ENCODE measurements around the gene GRM2.

Gene GRM2

GRCh38 chr3:51673181-51673801, 33.6 kb upstream of the GRM2 start:
- peaks cover 29% of the 10 kb centered on the region for H3K36me3 ChIP-seq (ENCODE audit: insufficient read depth, low read length)
- no peak overlapping the region for H3K27ac ChIP-seq (ENCODE audit: low read depth, low read length)
- no peaks in the 10 kb centered on the region for H3K9me3 ChIP-seq (ENCODE audit: low read length)
- peaks cover 35% of the 10 kb centered on the region for H3K4me1 ChIP-seq (ENCODE audit: insufficient read depth, low read length)
- H3K4me3 ChIP-seq (ENCODE audit: low read depth in 1 of 2, low read length in 2 of 2): no peak overlapping the region
- H3K27me3 ChIP-seq (ENCODE audit: control insufficient read depth in 1 of 2, insufficient read depth in 2 of 2, low read length in 2 of 2): no peaks in the 10 kb centered on the region
- H3K9ac ChIP-seq (ENCODE audit: low read length): no peak overlapping the region

- H3K27ac ChIP-seq (ENCODE audit: low read depth, low read length): no peak overlapping the region
- H3K9me3 ChIP-seq (ENCODE audit: low read length): no peaks in the 10 kb centered on the region
- H3K4me3 ChIP-seq (ENCODE audit: low read depth in 1 of 2, low read length in 2 of 2): no peak overlapping the region
- peaks cover 40% of the 10 kb centered on the region for H3K4me1 ChIP-seq (ENCODE audit: insufficient read depth, low read length)
- peaks cover 29% of the 10 kb centered on the region for H3K36me3 ChIP-seq (ENCODE audit: insufficient read depth, low read length)
- no peaks in the 10 kb centered on the region for H3K27me3 ChIP-seq (ENCODE audit: control insufficient read depth in 1 of 2, insufficient read depth in 2 of 2, low read length in 2 of 2)
- H3K9ac ChIP-seq (ENCODE audit: low read length): no peak overlapping the region
Measured at GRCh38 chr3:51673802-51674654, 32.8 kb upstream of the GRM2 start.

GRCh38 chr3:51675201-51675611, 31.7 kb upstream of the GRM2 start:
- Histone ChIP-seq H3K27me3 (ENCODE audit: control insufficient read depth in 1 of 2, insufficient read depth in 2 of 2, low read length in 2 of 2) (no peaks in the 10 kb centered on the region), H3K4me1 (ENCODE audit: insufficient read depth, low read length) (peaks cover 35% of the 10 kb centered on the region), H3K27ac (ENCODE audit: low read depth, low read length) (no peak overlapping the region), H3K4me3 (ENCODE audit: low read depth in 1 of 2, low read length in 2 of 2) (no peak overlapping the region), H3K9me3 (ENCODE audit: low read length) (no peaks in the 10 kb centered on the region), H3K9ac (ENCODE audit: low read length) (no peak overlapping the region), H3K36me3 (ENCODE audit: insufficient read depth, low read length) (peaks cover 36% of the 10 kb centered on the region)

GRCh38 chr3:51676102-51676640, 30.7 kb upstream of the GRM2 start:
- Histone ChIP-seq H3K4me3 (ENCODE audit: low read depth in 1 of 2, low read length in 2 of 2) (no peak overlapping the region), H3K9me3 (ENCODE audit: low read length) (no peaks in the 10 kb centered on the region), H3K27me3 (ENCODE audit: control insufficient read depth in 1 of 2, insufficient read depth in 2 of 2, low read length in 2 of 2) (no peaks in the 10 kb centered on the region), H3K36me3 (ENCODE audit: insufficient read depth, low read length) (peaks cover 36% of the 10 kb centered on the region), H3K9ac (ENCODE audit: low read length) (no peak overlapping the region), H3K4me1 (ENCODE audit: insufficient read depth, low read length) (peaks cover 35% of the 10 kb centered on the region), H3K27ac (ENCODE audit: low read depth, low read length) (no peak overlapping the region)

GRCh38 chr3:51677358-51677757, 29.5 kb upstream of the GRM2 start:
- peaks cover 36% of the 10 kb centered on the region for H3K36me3 ChIP-seq (ENCODE audit: insufficient read depth, low read length)
- H3K27me3 ChIP-seq (ENCODE audit: control insufficient read depth in 1 of 2, insufficient read depth in 2 of 2, low read length in 2 of 2): no peaks in the 10 kb centered on the region
- no peak overlapping the region for H3K4me3 ChIP-seq (ENCODE audit: low read depth in 1 of 2, low read length in 2 of 2)
- H3K4me1 ChIP-seq (ENCODE audit: insufficient read depth, low read length): peaks cover 39% of the 10 kb centered on the region
- no peak overlapping the region for H3K27ac ChIP-seq (ENCODE audit: low read depth, low read length)
- H3K9ac ChIP-seq (ENCODE audit: low read length): no peak overlapping the region
- H3K9me3 ChIP-seq (ENCODE audit: low read length): no peaks in the 10 kb centered on the region

GRCh38 chr3:51678186-51678585, 28.7 kb upstream of the GRM2 start:
- H3K27ac ChIP-seq (ENCODE audit: low read depth, low read length): no peak overlapping the region
- no peak overlapping the region for H3K9ac ChIP-seq (ENCODE audit: low read length)
- no peak overlapping the region for H3K4me3 ChIP-seq (ENCODE audit: low read depth in 1 of 2, low read length in 2 of 2)
- peaks cover 38% of the 10 kb centered on the region for H3K36me3 ChIP-seq (ENCODE audit: insufficient read depth, low read length)
- no peaks in the 10 kb centered on the region for H3K9me3 ChIP-seq (ENCODE audit: low read length)
- no peaks in the 10 kb centered on the region for H3K27me3 ChIP-seq (ENCODE audit: control insufficient read depth in 1 of 2, insufficient read depth in 2 of 2, low read length in 2 of 2)
- H3K4me1 ChIP-seq (ENCODE audit: insufficient read depth, low read length): peaks cover 35% of the 10 kb centered on the region

- Histone ChIP-seq H3K27me3 (ENCODE audit: control insufficient read depth in 1 of 2, insufficient read depth in 2 of 2, low read length in 2 of 2) (no peaks in the 10 kb centered on the region), H3K27ac (ENCODE audit: low read depth, low read length) (no peak overlapping the region), H3K36me3 (ENCODE audit: insufficient read depth, low read length) (peaks cover 43% of the 10 kb centered on the region), H3K9ac (ENCODE audit: low read length) (no peak overlapping the region), H3K9me3 (ENCODE audit: low read length) (no peaks in the 10 kb centered on the region), H3K4me1 (ENCODE audit: insufficient read depth, low read length) (peaks cover 31% of the 10 kb centered on the region), H3K4me3 (ENCODE audit: low read depth in 1 of 2, low read length in 2 of 2) (no peak overlapping the region)
Measured at GRCh38 chr3:51678641-51679040, 28.2 kb upstream of the GRM2 start.

GRCh38 chr3:51679318-51679717, 27.6 kb upstream of the GRM2 start:
- H3K27ac ChIP-seq (ENCODE audit: low read depth, low read length): no peak overlapping the region

GRCh38 chr3:51679777-51680176, 27.1 kb upstream of the GRM2 start:
- Histone ChIP-seq H3K36me3 (ENCODE audit: insufficient read depth, low read length) (peaks cover 44% of the 10 kb centered on the region), H3K4me1 (ENCODE audit: insufficient read depth, low read length) (peaks cover 31% of the 10 kb centered on the region), H3K9me3 (ENCODE audit: low read length) (no peaks in the 10 kb centered on the region), H3K4me3 (ENCODE audit: low read depth in 1 of 2, low read length in 2 of 2) (no peak overlapping the region), H3K9ac (ENCODE audit: low read length) (no peak overlapping the region), H3K27ac (ENCODE audit: low read depth, low read length) (no peak overlapping the region), H3K27me3 (ENCODE audit: control insufficient read depth in 1 of 2, insufficient read depth in 2 of 2, low read length in 2 of 2) (no peaks in the 10 kb centered on the region)

More at GRCh38 chr3:51679318-51679717, 27.6 kb upstream of the GRM2 start:
- Histone ChIP-seq H3K27me3 (ENCODE audit: control insufficient read depth in 1 of 2, insufficient read depth in 2 of 2, low read length in 2 of 2) (no peaks in the 10 kb centered on the region), H3K9me3 (ENCODE audit: low read length) (no peaks in the 10 kb centered on the region), H3K4me3 (ENCODE audit: low read depth in 1 of 2, low read length in 2 of 2) (no peak overlapping the region), H3K4me1 (ENCODE audit: insufficient read depth, low read length) (peaks cover 31% of the 10 kb centered on the region), H3K9ac (ENCODE audit: low read length) (no peak overlapping the region), H3K36me3 (ENCODE audit: insufficient read depth, low read length) (peaks cover 44% of the 10 kb centered on the region)

- peaks cover 44% of the 10 kb centered on the region for H3K36me3 ChIP-seq (ENCODE audit: insufficient read depth, low read length)
- H3K4me1 ChIP-seq (ENCODE audit: insufficient read depth, low read length): peaks cover 31% of the 10 kb centered on the region
- no peak overlapping the region for H3K9ac ChIP-seq (ENCODE audit: low read length)
Measured at GRCh38 chr3:51680196-51680595, 26.7 kb upstream of the GRM2 start.

GRCh38 chr3:51680663-51681230, 26.1 kb upstream of the GRM2 start:
- no peak overlapping the region for H3K4me3 ChIP-seq (ENCODE audit: low read depth in 1 of 2, low read length in 2 of 2)
- H3K9ac ChIP-seq (ENCODE audit: low read length): no peak overlapping the region
- H3K27me3 ChIP-seq (ENCODE audit: control insufficient read depth in 1 of 2, insufficient read depth in 2 of 2, low read length in 2 of 2): no peaks in the 10 kb centered on the region
- peaks cover 44% of the 10 kb centered on the region for H3K36me3 ChIP-seq (ENCODE audit: insufficient read depth, low read length)
- H3K9me3 ChIP-seq (ENCODE audit: low read length): no peaks in the 10 kb centered on the region
- no peak overlapping the region for H3K27ac ChIP-seq (ENCODE audit: low read depth, low read length)
- H3K4me1 ChIP-seq (ENCODE audit: insufficient read depth, low read length): peaks cover 28% of the 10 kb centered on the region

More at GRCh38 chr3:51680196-51680595, 26.7 kb upstream of the GRM2 start:
- Histone ChIP-seq H3K9me3 (ENCODE audit: low read length) (no peaks in the 10 kb centered on the region), H3K27me3 (ENCODE audit: control insufficient read depth in 1 of 2, insufficient read depth in 2 of 2, low read length in 2 of 2) (no peaks in the 10 kb centered on the region), H3K27ac (ENCODE audit: low read depth, low read length) (no peak overlapping the region), H3K4me3 (ENCODE audit: low read depth in 1 of 2, low read length in 2 of 2) (no peak overlapping the region)

All from muscle layer of colon (tissue), 2 donors.